NB4 (cell line): ENCODE data around the gene ARHGEF38.

Experiments
- MYC ChIP-seq: IDR thresholded peaks from 2 replicates; pipeline ENCODE4 v1.6.1; 2011; ENCODE audit warnings: low read depth, low read length
- POLR2A ChIP-seq: IDR thresholded peaks from 2 replicates; pipeline ENCODE4 v1.6.1; 2011; ENCODE audit warnings: mild to moderate bottlenecking; ENCODE audit not compliant: insufficient read length; ENCODE audit errors: extremely low read depth
- TF ChIP-seq, protein P1 (sequence below): IDR thresholded peaks from one replicate; pipeline ENCODE4 v1.5.1; 2012; ENCODE audit warnings: low read depth, low read length
- TF ChIP-seq, protein P2 (sequence below): IDR thresholded peaks from 2 replicates; pipeline ENCODE4 v1.6.1; 2011; ENCODE audit warnings: low read depth, low read length

DNA sequence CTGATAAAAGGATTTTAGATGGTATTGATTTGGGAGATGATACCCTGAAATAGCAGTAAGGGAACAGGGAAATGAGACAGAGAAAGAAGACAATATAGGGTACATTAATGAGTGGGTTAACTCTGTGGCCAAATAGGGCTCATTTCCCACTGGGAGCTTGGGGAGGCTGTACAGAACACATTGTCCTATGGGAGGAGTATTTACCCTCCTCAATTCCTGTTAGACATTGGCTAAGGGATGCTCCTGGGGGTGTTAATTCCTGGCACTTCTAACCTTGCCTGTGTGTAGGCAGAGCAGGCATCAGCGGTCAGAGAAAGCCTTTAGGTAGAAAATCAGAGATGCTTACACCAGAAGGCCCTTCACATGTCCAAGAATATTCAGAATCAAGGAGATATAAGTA lies 49.0 kb downstream of the ARHGEF38 start:
- TF ChIP-seq POLR2A (no peak), MYC (no peak)
- TF ChIP-seq, protein P1, sequence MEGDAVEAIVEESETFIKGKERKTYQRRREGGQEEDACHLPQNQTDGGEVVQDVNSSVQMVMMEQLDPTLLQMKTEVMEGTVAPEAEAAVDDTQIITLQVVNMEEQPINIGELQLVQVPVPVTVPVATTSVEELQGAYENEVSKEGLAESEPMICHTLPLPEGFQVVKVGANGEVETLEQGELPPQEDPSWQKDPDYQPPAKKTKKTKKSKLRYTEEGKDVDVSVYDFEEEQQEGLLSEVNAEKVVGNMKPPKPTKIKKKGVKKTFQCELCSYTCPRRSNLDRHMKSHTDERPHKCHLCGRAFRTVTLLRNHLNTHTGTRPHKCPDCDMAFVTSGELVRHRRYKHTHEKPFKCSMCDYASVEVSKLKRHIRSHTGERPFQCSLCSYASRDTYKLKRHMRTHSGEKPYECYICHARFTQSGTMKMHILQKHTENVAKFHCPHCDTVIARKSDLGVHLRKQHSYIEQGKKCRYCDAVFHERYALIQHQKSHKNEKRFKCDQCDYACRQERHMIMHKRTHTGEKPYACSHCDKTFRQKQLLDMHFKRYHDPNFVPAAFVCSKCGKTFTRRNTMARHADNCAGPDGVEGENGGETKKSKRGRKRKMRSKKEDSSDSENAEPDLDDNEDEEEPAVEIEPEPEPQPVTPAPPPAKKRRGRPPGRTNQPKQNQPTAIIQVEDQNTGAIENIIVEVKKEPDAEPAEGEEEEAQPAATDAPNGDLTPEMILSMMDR, result no peak
- TF ChIP-seq, protein P2, sequence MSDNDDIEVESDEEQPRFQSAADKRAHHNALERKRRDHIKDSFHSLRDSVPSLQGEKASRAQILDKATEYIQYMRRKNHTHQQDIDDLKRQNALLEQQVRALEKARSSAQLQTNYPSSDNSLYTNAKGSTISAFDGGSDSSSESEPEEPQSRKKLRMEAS, result no peak
